ENCODE data around the gene WDR64. TPM values are rescaled to one million over a fixed set of nuclear protein-coding genes. Genes with fewer than 3 reads are reported as not detected.

WDR64 gene
- total RNA-seq, 1 donor from 2014 or later, result 1.7 TPM

- no peak for DNase-seq (ENCODE audit: low spot score)
These were observed 20.4 kb upstream of the WDR64 start for GRCh38 chr1:241631674-241632073.

GRCh38 chr1:241632987-241633386, 19.1 kb upstream of the WDR64 start:
- no peak for DNase-seq (ENCODE audit: low spot score)

DNA sequence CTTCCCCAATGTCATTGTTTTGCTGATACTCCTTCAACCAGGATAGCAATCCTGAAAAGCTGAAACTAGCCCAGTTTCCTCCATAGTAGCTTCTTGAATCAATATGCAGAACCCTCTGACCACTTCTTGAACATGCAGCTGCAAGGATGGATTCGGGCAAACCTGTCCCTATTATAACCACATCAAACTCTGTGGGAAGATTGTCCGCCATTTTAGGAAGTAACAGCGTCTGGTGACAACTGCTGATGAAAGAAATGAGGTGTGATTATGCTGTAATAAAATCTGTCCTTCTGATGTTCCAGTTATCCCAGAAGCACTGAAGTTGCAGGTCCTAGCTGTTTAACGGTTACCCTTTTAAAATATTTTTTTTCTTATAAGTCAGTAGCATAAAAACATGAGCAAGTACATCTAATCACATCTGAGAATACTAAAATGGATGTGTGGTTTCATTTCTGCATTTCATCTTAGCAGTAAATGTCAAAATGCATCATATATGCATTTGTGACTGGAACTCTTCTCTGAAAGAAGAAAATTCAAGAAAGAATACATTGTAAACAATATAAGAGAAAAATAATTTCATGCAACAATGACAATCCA, 16.4 kb upstream of the WDR64 start:
- no peak for DNase-seq (ENCODE audit: low spot score)

GRCh38 chr1:241636291-241636690, 15.8 kb upstream of the WDR64 start:
- no peak for DNase-seq (ENCODE audit: low spot score)

- peak; percentile 28 for DNase-seq (ENCODE audit: low spot score)
These were observed 15.0 kb upstream of the WDR64 start for GRCh38 chr1:241637046-241637590.

- no peak for DNase-seq (ENCODE audit: low spot score)
These were observed 14.5 kb upstream of the WDR64 start for GRCh38 chr1:241637604-241638003.

DNA sequence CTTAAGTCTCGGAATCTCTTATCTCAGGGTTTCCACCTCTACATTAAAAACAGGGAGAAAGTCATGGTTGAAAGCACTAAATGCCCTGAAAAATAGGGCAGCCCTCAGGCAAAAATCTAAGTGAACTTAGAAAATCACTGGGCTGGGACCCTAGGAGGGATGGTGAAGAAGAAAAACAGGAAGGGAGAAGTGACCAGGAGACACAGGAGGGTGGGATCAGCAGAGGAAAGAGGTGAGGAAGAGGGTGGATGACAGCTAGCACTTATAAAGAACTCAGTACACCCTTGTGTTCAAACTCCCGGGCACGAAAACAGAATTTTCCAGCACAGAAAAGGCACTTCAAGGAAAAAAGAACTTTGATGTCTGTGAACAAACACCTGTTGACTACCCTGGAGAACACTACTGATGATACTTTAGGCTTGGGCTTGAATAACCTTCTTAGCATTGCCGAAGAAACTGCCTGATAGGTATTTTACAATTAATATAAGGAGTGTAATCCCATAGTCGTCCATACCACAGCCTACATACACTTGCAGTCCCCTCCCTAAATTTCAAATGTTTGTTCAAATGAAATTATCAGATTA, 13.9 kb upstream of the WDR64 start:
- DNase-seq (ENCODE audit: low spot score), result no peak

DNA sequence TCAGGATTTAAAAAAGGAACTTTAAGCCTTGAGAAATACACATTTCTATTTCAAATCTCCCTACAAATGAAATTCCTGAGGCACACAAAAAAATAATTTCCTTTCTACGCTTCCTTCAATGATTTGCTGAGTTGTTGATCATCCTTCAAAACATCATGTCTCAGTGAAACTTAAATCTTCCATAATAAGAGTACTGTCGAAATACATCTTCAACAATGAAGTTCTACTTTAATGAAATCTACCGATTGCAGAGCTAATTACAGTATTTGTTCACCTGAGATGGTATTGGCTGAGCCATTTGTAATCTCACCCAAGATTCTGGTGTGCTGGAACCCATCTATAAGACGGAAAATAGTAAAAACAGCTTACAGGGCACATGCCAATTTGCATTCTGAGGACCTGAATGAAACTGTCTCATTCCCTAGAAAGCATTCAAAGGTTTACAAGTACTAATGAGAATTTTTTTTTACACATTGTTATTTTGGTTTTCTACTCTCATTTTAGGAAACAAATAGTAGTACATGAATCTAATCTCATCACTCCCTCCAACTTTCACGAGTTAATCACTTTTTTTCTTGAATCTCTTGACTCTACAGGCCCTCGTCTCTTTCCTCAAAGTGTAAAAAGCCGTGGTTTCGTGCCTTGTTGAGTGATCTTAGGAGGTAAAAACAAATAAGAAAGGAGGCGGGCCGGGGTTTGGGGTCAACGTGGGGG, 13.0 kb upstream of the WDR64 start:
- no peak for DNase-seq (ENCODE audit: low spot score)

DNA sequence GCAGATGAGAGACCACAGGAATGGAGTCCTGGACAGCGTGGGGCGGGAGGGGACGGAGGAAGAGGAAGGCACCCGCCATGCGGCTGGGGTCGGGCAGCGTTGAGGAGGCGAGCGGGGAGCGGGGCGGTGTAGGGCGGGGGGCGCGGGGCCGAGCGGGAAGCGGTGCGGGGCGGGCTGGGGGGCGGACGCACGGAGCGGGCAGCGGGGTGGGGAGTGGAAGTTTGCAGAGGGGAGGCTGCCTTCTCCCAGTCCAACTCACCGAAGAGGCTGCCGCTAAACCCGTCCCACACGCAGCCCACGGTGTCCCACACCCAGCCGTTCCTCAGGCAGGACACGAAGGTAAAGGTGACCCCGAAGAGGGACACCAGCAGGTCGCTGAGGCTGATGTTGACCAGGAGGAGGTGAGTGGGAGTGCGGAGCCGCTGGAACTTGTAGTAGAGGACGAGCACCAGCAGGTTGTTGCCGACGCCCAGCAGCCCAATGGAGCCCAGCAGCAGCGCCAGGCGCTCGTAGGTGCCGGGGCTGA, 12.4 kb upstream of the WDR64 start:
- DNase-seq (ENCODE audit: low spot score), result no peak

- DNase-seq (ENCODE audit: low spot score), result peak; percentile 89
These were observed 11.8 kb upstream of the WDR64 start, which contains the start of the genes CHML and OPN3 for GRCh38 chr1:241640149-241640866. CHML (minus strand) TSS chr1:241640369; CDS start chr1:241635766, 4,603 bp downstream. OPN3 (minus strand) TSS chr1:241640369; CDS start chr1:241640254, 115 bp downstream.

GRCh38 chr1:241640867-241641622, 11.0 kb upstream of the WDR64 start:
- no peak for DNase-seq (ENCODE audit: low spot score)

DNA sequence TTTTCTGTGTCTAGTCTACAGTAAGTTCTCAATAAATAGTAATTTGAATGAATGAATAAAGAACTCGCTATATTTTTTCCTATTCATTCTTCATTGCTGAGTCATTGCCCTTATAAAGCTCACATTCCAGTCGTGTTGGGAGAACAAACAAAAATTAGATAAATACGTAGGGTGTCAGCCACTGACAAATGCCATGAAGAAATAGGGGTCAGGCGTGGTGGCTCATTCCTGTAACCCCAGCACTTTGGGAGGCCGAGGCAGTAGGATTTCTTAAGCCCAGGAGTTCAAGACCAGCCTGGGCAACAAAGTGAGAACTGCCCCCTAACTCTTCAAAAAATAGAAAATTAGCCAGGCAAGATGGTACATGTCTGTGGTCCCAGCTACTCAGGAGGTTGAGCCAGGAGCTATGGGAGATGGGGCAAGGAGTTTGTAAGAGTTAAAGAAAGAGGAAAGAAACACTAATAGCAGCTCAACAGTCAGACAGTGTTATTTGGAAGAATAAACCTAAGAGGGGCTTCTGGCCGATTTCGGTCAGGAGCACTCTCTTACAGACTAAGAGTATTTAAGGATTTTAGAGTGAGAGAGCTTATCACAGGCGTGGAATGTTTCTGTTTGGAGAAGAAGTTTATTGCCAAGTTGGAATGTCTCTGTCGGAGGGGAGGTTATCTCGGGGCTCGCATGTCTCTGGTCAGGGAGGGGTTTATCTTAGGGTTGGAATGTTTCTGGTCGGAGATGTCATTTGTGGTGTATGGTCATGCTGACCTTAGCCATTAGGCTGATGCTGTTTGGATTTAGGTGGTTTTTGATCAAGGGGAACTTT, 10.1 kb upstream of the WDR64 start:
- no peak for DNase-seq (ENCODE audit: low spot score)

GRCh38 chr1:241642593-241642944, 9.5 kb upstream of the WDR64 start:
- no peak for DNase-seq (ENCODE audit: low spot score)

DNA sequence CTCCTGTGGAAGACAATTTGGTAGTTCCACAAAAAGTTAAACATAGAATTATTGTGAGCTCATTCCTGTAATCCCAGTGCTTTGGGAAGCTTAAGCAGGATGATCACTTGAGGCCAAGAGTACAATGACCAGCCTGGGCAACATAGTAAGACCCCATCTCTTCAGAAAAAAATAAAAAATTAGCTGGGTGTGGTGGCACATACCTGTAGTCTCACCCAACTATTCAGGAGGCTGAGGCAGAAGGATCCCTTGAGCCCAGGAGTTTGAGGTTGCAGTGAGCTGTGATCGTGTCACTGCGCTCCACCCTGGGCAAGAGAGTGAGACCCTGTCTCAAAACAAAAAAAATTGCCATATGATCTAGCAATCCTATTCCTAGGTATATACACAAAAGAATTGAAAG, 7.8 kb upstream of the WDR64 start:
- no peak for DNase-seq (ENCODE audit: low spot score)

DNA sequence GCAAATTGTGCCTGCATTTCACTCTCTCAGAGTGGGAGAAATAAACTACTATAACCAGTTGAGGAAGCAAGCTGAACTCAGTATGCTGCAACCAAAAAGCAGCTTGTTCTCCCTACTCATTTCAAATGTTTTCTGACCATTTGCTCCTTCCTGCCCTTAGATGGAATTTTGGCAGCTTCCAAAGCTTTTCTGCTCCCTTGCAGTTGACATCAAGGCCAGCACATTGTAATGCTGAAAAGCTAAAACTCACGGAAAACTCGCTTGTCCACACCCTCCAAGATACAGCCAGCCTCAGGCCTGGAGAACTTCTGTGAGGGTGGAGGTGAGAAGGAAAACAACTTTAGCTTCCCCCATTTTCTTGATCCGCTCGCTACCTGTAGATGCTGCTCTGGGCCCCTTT, 6.9 kb upstream of the WDR64 start:
- DNase-seq (ENCODE audit: low spot score), result no peak

- no peak for DNase-seq (ENCODE audit: low spot score)
These were observed 5.9 kb upstream of the WDR64 start for GRCh38 chr1:241646201-241646600.

GRCh38 chr1:241647658-241648057, 4.4 kb upstream of the WDR64 start:
- no peak for DNase-seq (ENCODE audit: low spot score)

DNA sequence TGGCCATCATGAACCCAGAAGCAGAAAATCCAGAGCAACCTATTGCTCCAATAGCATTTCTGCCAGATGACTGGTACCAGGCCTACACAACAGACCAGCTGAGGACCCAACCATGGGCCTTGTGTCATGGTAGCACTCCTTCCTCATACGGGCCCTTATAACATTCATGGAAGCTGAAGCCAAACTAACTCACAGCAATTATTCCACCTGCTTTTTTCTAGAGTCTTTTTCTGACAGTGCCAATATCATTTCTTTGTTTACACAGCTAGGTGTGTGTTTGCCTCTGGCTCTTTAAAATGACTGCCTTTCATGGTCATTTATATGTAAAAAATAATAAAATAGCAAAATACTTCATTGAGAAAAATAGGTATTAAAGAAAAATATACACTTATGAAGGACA, 3.9 kb upstream of the WDR64 start:
- no peak for DNase-seq (ENCODE audit: low spot score)

- peak; percentile 14 for DNase-seq (ENCODE audit: low spot score)
These were observed 1.9 kb downstream of the WDR64 start for GRCh38 chr1:241654019-241654418.

DNA sequence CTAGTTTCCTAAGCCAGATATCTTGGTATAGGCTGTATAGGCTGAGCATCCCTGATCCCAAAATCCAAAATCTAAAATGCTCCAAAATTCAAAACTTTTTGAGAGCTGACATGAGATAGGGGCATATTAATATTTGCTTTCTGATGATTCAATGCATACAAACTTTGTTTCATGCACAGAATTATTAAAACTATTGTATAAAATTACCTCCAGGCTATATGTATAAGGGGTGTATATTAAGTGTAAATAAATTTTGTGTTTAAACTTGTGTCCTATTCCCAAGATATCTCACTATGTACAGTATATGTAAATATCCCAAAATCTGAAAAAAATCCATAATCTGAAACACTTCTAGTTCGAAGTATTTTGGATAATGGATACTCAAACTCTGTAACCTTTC, 2.6 kb downstream of the WDR64 start:
- no peak for DNase-seq (ENCODE audit: low spot score)
